Muscle layer of duodenum (tissue), 2 donors: Measurements from ENCODE around the gene SLC35F5.

Source experiments
- H3K27ac ChIP-seq: one replicate; pipeline ENCODE4 v1.7.0; 2013; ENCODE audit warnings: mild to moderate bottlenecking, low read length
- H3K27me3 ChIP-seq: one replicate; pipeline ENCODE4 v1.7.0; 2013; ENCODE audit warnings: low read depth, mild to moderate bottlenecking, control low read depth, low read length
- H3K36me3 ChIP-seq, 2 donors: one replicate each; pipeline ENCODE4 v1.7.0; 2013; ENCODE audit warnings: low read length in 2 of 2, control low read depth in 1 of 2, mild to moderate bottlenecking in 1 of 2; ENCODE audit not compliant: insufficient read depth in 2 of 2, control insufficient read depth in 1 of 2
- H3K4me1 ChIP-seq, 2 donors: one replicate each; pipeline ENCODE4 v1.7.0; 2013; ENCODE audit warnings: low read length in 2 of 2, mild to moderate bottlenecking in 2 of 2, control low read depth in 1 of 2, moderate library complexity in 1 of 2; ENCODE audit not compliant: insufficient read depth in 2 of 2, control insufficient read depth in 1 of 2
- H3K4me3 ChIP-seq, 2 donors: one replicate each; pipeline ENCODE4 v1.7.0; 2013; ENCODE audit warnings: low read length in 2 of 2, low read depth in 1 of 2, mild to moderate bottlenecking in 1 of 2
- H3K9me3 ChIP-seq, 2 donors: one replicate each; pipeline ENCODE4 v1.7.0; 2013; ENCODE audit warnings: low read length in 2 of 2, control low read depth in 1 of 2, mild to moderate bottlenecking in 1 of 2; ENCODE audit not compliant: control insufficient read depth in 1 of 2
- donor health status: healthy.

SLC35F5 gene

DNA sequence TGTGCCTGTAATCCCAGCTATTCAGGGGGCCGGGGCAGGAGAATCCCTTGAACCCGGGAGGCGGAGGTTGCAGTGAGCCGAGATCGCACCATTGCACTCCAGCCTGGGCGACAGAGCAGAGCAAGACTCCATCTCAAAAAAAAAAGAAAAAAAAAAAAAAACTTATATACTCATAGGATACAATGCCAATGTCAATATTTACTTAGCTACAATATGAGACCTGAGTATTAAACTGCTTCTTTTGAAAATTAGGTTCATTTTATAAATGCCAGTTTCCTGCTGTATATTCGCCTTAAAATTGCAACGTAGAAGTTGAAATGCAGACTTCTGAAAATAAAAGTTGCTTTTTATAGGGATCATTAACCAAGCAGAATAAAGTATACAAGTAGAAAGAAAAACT, 2.3 kb downstream of the SLC35F5 start:
- peaks cover 5 to 12% of the 10 kb centered on the region in 2 donors for H3K36me3 ChIP-seq
- no peaks in the 10 kb centered on the region for H3K27me3 ChIP-seq
- H3K4me3 ChIP-seq: peak overlapping the region in 1 of 2 donors; percentile 99
- H3K9me3 ChIP-seq: no peaks in the 10 kb centered on the region
- H3K27ac ChIP-seq: no peak overlapping the region
- H3K4me1 ChIP-seq: peaks cover 0 to 16% of the 10 kb centered on the region in 2 donors

DNA sequence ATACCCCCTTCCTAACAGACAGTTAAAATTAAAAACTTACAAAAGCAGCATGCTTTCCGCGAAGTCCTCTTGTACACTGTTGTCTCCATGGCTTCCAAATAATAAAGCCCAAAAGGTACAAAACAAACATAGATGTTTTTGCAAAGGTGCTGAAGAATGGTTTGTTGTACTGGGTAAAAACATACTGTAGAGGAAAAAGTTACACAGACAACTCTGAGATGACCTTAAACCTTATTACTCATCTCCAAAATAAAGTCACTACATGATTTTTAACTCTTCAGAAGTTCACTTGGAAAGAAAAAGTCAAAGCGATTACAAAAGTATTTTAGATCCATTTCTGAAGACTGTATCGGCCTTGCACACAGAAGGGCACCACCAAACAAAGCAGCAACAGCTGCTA, 6.1 kb downstream of the SLC35F5 start:
- no peak overlapping the region for H3K4me3 ChIP-seq
- H3K9me3 ChIP-seq: no peaks in the 10 kb centered on the region
- H3K27me3 ChIP-seq: no peaks in the 10 kb centered on the region
- no peak overlapping the region for H3K27ac ChIP-seq
- peaks cover 20% of the 10 kb centered on the region in 2 donors for H3K36me3 ChIP-seq
- peaks cover 0 to 11% of the 10 kb centered on the region in 2 donors for H3K4me1 ChIP-seq

- H3K4me1 ChIP-seq: no peaks in the 10 kb centered on the region
- H3K36me3 ChIP-seq: peaks cover 51 to 69% of the 10 kb centered on the region in 2 donors
- no peak overlapping the region for H3K27ac ChIP-seq
- no peaks in the 10 kb centered on the region for H3K9me3 ChIP-seq
- no peak overlapping the region for H3K4me3 ChIP-seq
- no peaks in the 10 kb centered on the region for H3K27me3 ChIP-seq
Measured at GRCh38 chr2:113741091-113741490, 15.4 kb downstream of the SLC35F5 start.

DNA sequence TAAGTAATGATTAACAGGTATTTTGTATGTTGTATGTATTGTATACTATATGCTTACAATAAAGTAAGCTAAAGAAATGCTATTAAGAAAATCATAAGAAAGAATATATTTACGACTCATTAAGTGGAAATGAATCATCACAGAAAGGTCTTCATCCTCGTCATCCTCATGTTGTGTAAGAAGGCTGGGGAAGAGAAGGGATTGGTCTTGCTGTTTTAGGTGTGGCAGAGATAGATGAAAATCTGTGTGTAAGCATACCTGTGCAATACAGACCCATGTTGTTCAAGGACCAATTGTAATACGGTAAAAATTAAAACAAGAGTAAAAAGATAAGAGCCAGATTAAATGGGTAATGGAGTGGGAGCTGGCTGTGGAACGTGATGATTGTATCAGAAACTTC, 16.6 kb downstream of the SLC35F5 start:
- Histone ChIP-seq H3K27ac (no peak overlapping the region), H3K4me3 (no peak overlapping the region), H3K4me1 (no peaks in the 10 kb centered on the region), H3K36me3 (peaks cover 46 to 57% of the 10 kb centered on the region in 2 donors), H3K9me3 (no peaks in the 10 kb centered on the region), H3K27me3 (no peaks in the 10 kb centered on the region)

DNA sequence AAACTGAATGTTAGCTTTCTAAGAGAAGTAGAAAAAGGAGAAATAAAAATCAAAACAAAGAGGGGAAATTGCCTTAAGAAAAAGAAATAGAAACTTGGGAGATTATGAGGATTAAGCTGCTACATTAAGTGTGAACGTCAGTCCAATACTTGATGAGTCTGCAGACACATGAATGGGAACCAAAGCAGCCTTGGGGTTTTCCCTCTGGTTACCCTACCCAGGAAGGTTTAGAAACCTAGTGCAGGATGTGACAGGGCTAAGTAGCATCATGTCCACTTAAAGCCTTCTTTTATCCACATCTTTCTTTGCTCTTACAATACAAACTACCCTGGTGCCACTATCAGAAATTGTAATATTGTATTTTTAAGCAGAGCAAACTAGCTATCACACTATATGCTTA, 22.3 kb downstream of the SLC35F5 start:
- H3K4me1 ChIP-seq: no peaks in the 10 kb centered on the region
- H3K9me3 ChIP-seq: no peaks in the 10 kb centered on the region
- H3K4me3 ChIP-seq: no peak overlapping the region
- H3K36me3 ChIP-seq: peaks cover 27 to 36% of the 10 kb centered on the region in 2 donors
- no peak overlapping the region for H3K27ac ChIP-seq
- H3K27me3 ChIP-seq: no peaks in the 10 kb centered on the region

DNA sequence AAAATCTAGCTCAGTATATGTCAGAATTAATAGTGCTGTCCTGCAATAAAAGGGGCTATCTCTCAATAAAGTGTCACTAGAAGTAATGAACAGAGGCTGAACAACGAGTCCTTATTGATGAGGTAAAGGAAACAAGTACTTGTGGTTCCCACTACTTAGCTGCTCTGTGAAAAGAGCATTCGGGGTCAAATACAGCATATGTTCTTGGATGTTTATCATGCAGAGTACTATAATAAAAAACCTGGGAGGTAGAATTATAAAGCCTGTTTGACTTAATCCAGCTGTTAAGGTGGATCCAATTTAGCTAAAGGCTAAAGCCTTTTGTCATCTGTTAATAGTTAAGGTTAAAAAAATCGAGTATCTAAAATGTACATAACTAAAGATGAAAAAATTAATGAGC, 32.4 kb downstream of the SLC35F5 start:
- Histone ChIP-seq H3K4me1 (no peaks in the 10 kb centered on the region), H3K36me3 (peaks cover 9 to 32% of the 10 kb centered on the region in 2 donors), H3K9me3 (no peaks in the 10 kb centered on the region), H3K27me3 (no peaks in the 10 kb centered on the region), H3K27ac (no peak overlapping the region), H3K4me3 (no peak overlapping the region)

DNA sequence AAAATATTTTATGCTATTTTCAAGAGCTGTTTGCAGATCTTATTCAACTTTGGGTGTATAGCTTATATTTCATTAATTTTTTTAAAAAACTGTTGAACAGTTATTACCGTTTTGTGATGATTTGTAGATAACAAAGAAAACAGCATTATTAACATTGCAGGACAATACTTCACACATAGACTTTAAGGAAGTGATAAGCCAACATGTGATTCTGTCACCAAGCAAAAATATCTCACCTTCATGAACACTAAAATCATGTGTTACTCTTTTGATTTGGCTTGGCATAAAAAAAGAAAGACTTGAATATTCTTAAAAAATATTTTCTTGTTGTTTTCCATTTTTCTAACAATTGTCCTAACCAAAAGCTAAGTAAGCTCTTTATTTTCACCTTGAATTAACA, 33.0 kb downstream of the SLC35F5 start:
- peaks cover 9 to 26% of the 10 kb centered on the region in 2 donors for H3K36me3 ChIP-seq

GRCh38 chr2:113720167-113720566, 36.3 kb downstream of the SLC35F5 start:
- peaks cover 16 to 27% of the 10 kb centered on the region in 2 donors for H3K36me3 ChIP-seq
- H3K9me3 ChIP-seq: no peaks in the 10 kb centered on the region
- no peak overlapping the region for H3K27ac ChIP-seq

More for the DNA sequence above, 33.0 kb downstream of the SLC35F5 start:
- Histone ChIP-seq H3K4me3 (no peak overlapping the region), H3K9me3 (no peaks in the 10 kb centered on the region), H3K27ac (no peak overlapping the region), H3K4me1 (no peaks in the 10 kb centered on the region), H3K27me3 (no peaks in the 10 kb centered on the region)

DNA sequence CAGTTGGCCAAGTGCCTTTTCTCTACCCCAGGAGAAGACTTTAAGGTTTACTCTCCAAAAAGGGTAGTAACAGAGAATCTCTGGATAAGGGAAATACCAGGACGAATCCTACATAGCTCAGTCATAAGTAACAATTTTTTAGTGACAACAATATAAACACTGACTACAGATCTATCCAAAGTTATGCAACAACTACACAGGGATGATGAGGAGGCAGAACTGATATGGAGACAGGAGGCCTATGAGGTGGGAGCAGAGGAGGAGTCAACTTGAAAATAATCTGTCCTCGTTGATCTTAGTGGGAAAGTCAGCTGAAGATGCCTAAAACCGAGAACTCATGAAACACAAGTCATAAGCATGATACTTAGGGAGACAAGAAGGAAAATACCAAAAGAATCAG, 40.2 kb downstream of the SLC35F5 start:
- Histone ChIP-seq H3K27ac (no peak overlapping the region), H3K4me3 (no peak overlapping the region), H3K36me3 (peaks cover 20 to 21% of the 10 kb centered on the region in 2 donors), H3K9me3 (no peaks in the 10 kb centered on the region), H3K4me1 (no peaks in the 10 kb centered on the region), H3K27me3 (no peaks in the 10 kb centered on the region)

More at GRCh38 chr2:113720167-113720566, 36.3 kb downstream of the SLC35F5 start:
- H3K4me3 ChIP-seq: no peak overlapping the region
- no peaks in the 10 kb centered on the region for H3K4me1 ChIP-seq
- no peaks in the 10 kb centered on the region for H3K27me3 ChIP-seq

- peaks cover 17% of the 10 kb centered on the region in 2 donors for H3K36me3 ChIP-seq
- H3K27me3 ChIP-seq: no peaks in the 10 kb centered on the region
- no peak overlapping the region for H3K27ac ChIP-seq
- no peaks in the 10 kb centered on the region for H3K4me1 ChIP-seq
- no peaks in the 10 kb centered on the region for H3K9me3 ChIP-seq
- no peak overlapping the region for H3K4me3 ChIP-seq
Measured at GRCh38 chr2:113712941-113713340, 43.5 kb downstream of the SLC35F5 start.

- H3K27ac ChIP-seq: no peak overlapping the region
- H3K36me3 ChIP-seq: peaks cover 15 to 17% of the 10 kb centered on the region in 2 donors
Measured at GRCh38 chr2:113711851-113712250, 44.6 kb downstream of the SLC35F5 start.

DNA sequence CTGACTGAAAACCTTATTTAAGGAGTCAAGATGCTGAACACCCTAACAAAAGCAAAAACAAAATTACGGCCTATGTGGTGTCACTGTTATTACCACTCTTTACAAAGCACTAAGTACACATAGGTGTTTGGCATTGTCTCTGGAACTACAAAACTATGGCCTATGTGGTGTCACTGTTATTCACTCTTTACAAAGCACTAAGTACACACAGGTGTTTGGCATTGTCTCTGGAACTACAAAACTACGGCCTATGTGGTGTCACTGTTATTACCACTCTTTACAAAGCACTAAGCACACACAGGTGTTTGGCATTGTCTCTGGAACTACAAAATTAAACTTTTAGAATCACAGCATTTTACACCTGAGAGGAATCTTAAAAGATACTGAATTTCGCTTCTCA, 47.4 kb downstream of the SLC35F5 start:
- peaks cover 9 to 12% of the 10 kb centered on the region in 2 donors for H3K36me3 ChIP-seq
- no peaks in the 10 kb centered on the region for H3K4me1 ChIP-seq
- H3K4me3 ChIP-seq: no peak overlapping the region
- H3K27me3 ChIP-seq: no peaks in the 10 kb centered on the region
- H3K9me3 ChIP-seq: no peaks in the 10 kb centered on the region
- H3K27ac ChIP-seq: no peak overlapping the region

More at GRCh38 chr2:113711851-113712250, 44.6 kb downstream of the SLC35F5 start:
- no peak overlapping the region for H3K4me3 ChIP-seq
- H3K27me3 ChIP-seq: no peaks in the 10 kb centered on the region
- H3K9me3 ChIP-seq: no peaks in the 10 kb centered on the region
- no peaks in the 10 kb centered on the region for H3K4me1 ChIP-seq
